GM12891 (cell line): ENCODE results near the gene AKAP5.

ENCODE experiments used
- POLR2A ChIP-seq: IDR thresholded peaks from 2 replicates; pipeline ENCODE4 v1.6.1; 2011; ENCODE audit warnings: low read depth, low read length, control low read depth
- POLR2AphosphoS5 ChIP-seq: IDR thresholded peaks from 2 replicates; pipeline ENCODE4 v1.6.1; 2011; ENCODE audit warnings: low read depth, low read length, control low read depth
- POU2F2 ChIP-seq: IDR thresholded peaks from 2 replicates; pipeline ENCODE4 v1.6.1; 2011; ENCODE audit warnings: low read depth, mild to moderate bottlenecking, control low read depth, low read length, moderate library complexity
- TAF1 ChIP-seq: IDR thresholded peaks from 2 replicates; pipeline ENCODE4 v1.6.1; 2011; ENCODE audit warnings: low read depth, low read length, control low read depth

DNA sequence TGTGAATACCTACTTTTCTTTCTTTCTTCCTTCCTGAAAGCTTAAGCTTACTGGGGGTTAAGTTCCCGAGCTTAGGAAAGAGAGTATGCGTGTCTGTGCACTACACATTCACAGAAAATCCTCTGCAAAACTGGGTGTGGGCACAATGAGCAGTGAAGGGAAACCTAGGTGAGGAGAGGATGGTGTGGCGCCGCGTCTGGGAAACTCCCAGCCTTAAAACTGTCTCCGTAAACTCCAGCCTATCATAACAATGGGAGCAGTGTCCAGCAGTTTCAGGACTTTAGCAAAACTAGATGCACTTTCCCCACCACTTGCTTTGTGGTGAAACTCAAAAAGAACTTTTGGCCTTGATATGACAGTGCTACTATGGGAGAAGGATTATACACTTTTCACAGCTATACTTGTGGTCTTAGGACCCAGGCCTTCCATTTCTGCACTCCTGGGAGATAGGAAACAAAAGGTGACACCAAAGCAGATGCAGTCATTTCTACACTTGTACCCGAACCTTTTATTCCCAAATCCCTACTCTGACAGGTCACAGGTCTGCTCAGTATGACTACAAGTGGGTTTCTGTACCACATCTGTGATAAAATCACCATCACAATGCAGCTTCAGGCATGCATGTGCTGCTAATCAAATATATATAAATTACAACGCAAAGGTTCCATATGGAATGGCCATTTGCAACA lies 10.4 kb downstream of the AKAP5 start:
- no peak for TF ChIP-seq POLR2AphosphoS5
- TF ChIP-seq TAF1 = no peak
- no peak for TF ChIP-seq POLR2A
- TF ChIP-seq POU2F2 = no peak
